Muscle of arm (tissue), 14 donors: ENCODE measurements around the gene DCAF8. TPM values are rescaled to one million over a fixed set of nuclear protein-coding genes. Genes with fewer than 3 reads are reported as not detected.
A peak's percentile ranks its signal among the peaks of the same experiment; 100 is the strongest.
"Not testable (repeated sequence)": the region's sequence is repeated elsewhere in the genome, so short reads cannot be mapped to it uniquely, and the experiment has no call there.

ENCODE experiments used
- DNase-seq: peaks from one replicate; pipeline ENCODE4 v3.0.0-alpha.2; 2013
- long read RNA-seq, 11 donors: transcript quantifications; one replicate each; lab custom pipeline, GENCODE V29; 2026
- polyA plus RNA-seq, 12 donors: library from polyadenylated mRNA; unstranded; fragments of 120-200 nt; gene quantifications; one replicate each; pipeline ENCODE4 v1.2.1, GENCODE V29; 2013; ENCODE audit not compliant: insufficient read length in 12 of 12

DCAF8 gene
- 100 to 1,000 TPM in 8 of 12 donors, 10 to 100 TPM in 4; 83.3 to 362 (median 117) TPM for polyA plus RNA-seq
- long read RNA-seq, donor 1, transcript DCAF8-212 (3 exons, 945 nt), result major isoform, 6 of 14 reads
- long read RNA-seq, donor 1, partial matches to known transcripts, result 0 of 14 reads
- long read RNA-seq, donor 1, other reads (novel, unspliced or antisense), result 0 of 14 reads
- long read RNA-seq, donor 2, full-length matches to known transcripts, result 16 of 16 reads
- long read RNA-seq, donor 2, partial matches to known transcripts, result 0 of 16 reads
- long read RNA-seq, donor 2, other reads (novel, unspliced or antisense), result 0 of 16 reads
- long read RNA-seq, donor 3, partial matches to known transcripts, result 0 of 6 reads
- long read RNA-seq, donor 3, other reads (novel, unspliced or antisense), result 0 of 6 reads
- long read RNA-seq, donor 4, partial matches to known transcripts, result 6 of 8 reads
- long read RNA-seq, donor 4, other reads (novel, unspliced or antisense), result 0 of 8 reads
- long read RNA-seq, donor 5, full-length matches to known transcripts, result 21 of 21 reads
- long read RNA-seq, donor 5, partial matches to known transcripts, result 0 of 21 reads
- long read RNA-seq, donor 5, other reads (novel, unspliced or antisense), result 0 of 21 reads
- long read RNA-seq, donor 6, partial matches to known transcripts, result 0 of 4 reads
- long read RNA-seq, donor 6, other reads (novel, unspliced or antisense), result 0 of 4 reads
- long read RNA-seq, donor 7, full-length matches to known transcripts, result 8 of 8 reads
- long read RNA-seq, donor 7, partial matches to known transcripts, result 0 of 8 reads
- long read RNA-seq, donor 7, other reads (novel, unspliced or antisense), result 0 of 8 reads
- long read RNA-seq, donor 8, full-length matches to known transcripts, result 15 of 31 reads
- long read RNA-seq, donor 8, partial matches to known transcripts, result 16 of 31 reads
- long read RNA-seq, donor 8, other reads (novel, unspliced or antisense), result 0 of 31 reads
- long read RNA-seq, donor 9, full-length matches to known transcripts, result 4 of 15 reads
- long read RNA-seq, donor 9, partial matches to known transcripts, result 11 of 15 reads
- long read RNA-seq, donor 9, other reads (novel, unspliced or antisense), result 0 of 15 reads
- long read RNA-seq, donor 10, full-length matches to known transcripts, result 11 of 11 reads
- long read RNA-seq, donor 10, partial matches to known transcripts, result 0 of 11 reads
- long read RNA-seq, donor 10, other reads (novel, unspliced or antisense), result 0 of 11 reads
- long read RNA-seq, donor 11, full-length matches to known transcripts, result 10 of 10 reads
- long read RNA-seq, donor 11, partial matches to known transcripts, result 0 of 10 reads
- long read RNA-seq, donor 11, other reads (novel, unspliced or antisense), result 0 of 10 reads

DNA sequence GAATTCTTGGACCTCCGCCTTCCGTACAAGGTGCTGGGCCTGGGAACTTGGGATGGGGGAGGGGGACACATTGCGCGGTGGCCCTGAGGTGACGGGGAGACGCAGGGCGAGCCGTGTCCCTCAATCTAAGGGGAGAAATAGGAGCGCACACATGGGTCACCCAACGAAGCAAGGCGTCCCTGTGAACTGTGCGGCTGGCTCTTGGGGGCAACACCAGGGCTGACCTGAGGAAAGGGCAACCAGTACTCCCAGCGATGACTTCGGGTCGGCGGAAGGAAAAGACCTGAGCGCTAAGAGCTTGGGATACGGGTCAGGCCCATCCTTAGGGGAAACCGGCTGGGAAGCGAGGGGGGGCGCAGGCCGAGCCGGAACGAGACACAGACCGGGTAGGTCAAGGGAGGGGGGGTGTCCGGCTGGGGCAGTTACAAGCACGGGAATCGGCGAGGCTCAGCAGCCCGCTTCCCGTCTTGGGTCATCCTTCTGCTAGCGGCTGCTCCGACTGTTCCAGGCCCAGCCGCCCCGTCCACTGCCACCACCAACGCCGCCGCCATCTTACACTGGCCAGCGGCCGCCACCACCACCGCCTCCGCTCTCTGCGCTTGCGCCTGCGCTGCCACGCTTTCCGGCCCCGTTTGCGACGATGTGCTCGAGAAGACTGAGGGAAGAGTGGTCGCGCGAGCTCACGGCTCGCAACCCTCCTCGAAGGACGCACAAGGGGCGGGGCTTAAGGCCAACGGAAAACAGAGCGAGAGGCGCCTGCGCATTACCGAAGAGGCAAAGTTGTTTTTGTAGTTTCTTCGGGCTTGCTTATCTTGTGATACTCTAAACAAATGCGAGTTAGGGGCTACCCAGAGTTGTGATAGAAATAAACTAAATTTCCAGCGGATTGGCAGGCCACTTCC, at the start of gene DCAF8:
Gene DCAF8 (minus strand): TSS at position 657 of the 902 bp plus-strand sequence. CDS start 18,541 bp downstream, outside the sequence.
- peak; percentile 99 for DNase-seq

- no peak for DNase-seq
These were observed 47.2 kb upstream of the DCAF8 start for GRCh38 chr1:160309571-160309970.

DNA sequence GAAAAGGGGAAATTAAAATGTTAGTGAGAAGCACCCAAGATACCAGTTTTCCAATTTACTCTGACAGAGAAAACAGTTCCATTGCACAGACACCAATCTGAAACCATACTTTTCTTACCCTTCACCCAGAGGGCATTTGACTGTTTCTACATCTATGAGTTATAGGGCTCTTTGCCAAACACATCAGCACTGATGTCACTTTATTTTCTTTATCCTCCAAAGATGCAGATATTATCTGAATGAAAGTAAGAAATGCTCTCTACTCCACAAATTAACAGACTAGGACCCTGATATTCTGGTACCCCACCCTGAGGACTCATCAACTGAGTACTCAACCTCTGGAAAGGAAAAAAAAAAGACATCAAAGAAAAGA, 46.8 kb upstream of the DCAF8 start:
- DNase-seq, result no peak

DNA sequence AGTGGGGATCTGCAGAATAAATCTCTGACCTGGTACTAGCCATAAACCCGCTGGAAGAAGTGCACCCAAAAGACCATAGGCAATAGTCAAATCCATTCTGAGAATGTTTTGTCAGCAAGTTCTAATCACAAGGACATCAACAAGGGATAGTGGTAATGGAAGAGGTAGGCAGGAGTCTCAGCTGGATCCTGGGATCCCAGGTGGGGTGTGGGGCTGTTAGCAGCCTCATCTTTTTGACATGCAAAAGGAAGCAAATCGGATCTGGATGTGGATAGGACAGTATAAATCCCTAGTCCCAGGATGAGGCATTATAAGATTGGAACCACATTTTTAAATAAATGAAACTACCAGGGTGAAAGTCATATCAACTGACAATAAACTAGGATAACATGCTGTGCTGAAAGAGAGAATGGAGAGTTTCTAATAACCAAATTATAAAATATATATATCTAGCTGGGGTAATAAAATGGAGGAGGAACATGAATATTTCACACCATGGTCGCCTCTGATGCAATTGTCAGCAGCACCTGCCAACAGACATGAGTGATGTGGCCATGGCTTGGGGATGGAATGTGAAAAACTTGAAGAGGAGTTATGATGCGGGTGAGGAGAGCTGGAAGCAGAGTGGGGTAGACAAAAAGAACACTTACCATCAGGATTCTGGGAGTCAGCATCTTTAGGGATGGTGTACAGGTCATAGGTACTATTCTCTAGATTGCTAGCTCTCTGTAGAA, 46.3 kb upstream of the DCAF8 start:
- DNase-seq, result no peak

DNA sequence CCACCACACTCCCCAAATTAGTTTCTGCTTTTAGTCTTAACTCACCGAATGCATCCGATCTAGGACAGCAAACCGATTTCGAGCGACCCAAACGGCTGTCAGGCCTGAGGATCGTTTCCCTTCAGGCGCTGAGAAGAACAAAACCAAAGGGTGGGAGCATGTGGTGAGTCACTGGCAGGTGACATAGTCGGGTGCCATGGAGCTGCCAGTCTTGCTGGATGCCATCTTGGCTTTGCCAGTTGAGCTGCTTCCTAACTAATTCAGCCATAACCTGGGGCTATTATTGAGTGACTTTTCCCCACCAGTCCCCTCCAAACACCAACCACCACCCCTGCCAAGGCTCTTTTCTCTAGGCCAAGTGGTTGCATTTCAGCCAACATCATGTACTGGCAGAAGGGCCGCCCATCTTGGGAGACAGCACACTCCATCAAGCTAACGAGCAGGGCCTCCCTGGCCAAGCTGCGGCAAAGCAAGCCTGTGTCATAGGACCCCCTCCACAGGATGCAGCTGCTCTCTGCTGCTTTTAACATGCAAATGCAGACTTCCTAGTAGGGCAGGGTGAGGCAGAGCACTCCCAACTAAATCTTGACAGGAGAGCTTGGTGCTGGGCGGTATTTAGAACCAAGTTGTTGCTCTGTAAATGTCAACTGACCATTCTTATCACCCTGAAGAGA, 44.9 kb upstream of the DCAF8 start:
- DNase-seq, result no peak

DNA sequence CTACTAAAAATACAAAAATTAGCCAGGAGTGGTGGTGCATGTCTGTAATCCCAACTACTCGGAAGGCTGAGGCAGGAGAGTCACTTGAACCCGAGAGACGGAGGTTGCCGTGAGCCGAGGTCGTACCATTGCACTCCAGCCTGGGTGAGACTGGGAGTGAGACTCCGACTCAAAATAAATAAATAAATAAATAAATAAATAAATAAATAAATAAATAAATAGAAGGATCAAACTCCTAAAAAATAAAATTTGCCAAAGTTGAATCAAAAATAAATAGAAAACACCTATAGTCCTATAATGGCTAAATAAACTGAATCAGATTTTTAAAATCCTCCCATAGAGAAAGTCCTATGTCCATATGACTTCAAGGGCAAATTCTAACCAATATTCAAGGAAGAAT, 37.8 kb upstream of the DCAF8 start:
- DNase-seq, result no peak

GRCh38 chr1:160296036-160296435, 33.7 kb upstream of the DCAF8 start:
- DNase-seq, result no peak

DNA sequence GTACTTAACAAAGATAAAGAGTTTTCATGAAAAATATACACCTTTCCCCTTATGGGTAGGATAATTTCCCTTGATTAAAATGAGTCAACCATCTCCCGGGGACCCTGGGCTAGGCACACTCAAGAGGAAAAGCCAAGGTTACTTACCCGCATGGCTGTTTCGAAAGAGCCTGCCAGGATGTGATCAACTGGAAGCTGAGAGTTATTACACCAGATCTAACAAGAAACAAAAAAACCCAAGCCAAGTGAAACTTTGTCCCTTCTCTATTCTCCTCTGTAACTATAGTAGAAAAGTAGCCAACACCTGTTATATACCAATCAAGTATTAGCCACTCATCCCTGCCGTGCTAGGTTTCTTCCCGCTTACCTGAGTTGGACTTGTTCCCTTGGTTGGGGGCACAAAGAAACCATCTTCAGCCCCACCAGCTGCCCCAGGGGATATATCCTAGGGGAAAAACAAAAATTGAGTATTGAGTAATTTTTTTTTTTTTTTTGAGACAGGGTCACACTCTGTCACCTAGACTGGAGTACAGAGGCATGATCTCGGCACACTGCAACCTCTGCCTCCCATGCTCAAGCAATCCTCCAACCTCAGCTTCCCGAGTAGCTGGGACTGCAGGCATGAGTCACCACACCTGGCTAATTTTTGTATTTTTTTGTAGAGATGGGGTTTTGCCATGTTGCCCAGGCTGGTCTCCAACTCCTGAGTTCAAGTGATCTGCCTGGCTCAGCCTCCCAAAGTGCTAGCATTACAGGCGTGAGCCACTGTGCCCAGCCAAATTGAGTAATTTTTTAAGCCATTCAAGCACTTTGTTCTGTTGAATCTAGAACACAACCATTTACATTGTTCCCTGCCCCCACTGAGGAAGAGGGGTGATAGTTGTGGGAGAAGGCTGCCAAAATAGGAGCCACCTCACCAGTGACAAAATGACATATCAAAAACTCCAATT, 30.9 kb upstream of the DCAF8 start:
- no peak for DNase-seq

DNA sequence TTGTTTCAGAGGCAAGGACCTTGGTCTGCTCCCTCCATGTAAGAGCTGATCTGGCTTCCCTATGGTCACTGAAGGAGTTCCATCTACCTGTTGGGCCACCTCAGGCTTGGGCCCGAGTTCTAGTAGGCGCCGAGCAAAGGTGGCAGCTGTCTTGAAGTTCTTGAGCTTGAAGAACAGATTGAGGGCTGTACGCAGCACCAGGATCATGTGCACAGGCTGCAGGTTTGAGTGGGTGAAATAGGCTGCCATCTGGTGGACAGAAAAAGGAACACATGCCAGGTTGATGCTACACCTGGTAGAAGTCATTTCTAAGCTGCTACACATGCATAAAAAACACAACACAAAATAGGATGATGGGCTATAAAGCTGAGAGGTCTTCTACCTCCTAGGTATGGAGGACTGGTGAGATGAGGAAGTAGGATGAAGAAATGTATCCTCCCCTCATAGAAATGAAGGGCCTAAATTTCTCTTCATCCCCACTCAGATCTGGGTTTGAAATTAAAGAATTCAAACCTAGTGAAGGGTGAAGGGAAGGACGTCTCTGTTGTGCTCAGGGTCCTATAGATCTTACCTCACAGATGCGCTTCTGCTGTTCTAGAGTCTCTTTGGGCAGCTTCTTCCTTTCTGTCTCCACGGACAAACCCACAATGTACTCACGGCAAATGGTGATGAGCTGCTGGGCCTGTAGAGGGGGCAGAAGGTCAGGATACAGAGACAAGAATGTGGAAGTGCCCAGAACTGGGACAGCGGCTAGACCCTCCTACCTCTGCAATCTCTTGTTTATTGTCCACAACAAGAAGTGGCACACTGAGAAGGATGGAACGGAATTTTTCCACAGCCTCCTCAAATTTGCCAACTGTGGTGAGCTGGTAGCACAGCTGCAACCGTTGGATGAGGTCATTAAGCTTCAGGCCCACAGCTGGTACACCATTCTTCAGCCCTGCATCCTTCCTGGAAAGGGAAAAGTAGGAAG, 29.2 kb upstream of the DCAF8 start:
- DNase-seq, result peak; percentile 67

DNA sequence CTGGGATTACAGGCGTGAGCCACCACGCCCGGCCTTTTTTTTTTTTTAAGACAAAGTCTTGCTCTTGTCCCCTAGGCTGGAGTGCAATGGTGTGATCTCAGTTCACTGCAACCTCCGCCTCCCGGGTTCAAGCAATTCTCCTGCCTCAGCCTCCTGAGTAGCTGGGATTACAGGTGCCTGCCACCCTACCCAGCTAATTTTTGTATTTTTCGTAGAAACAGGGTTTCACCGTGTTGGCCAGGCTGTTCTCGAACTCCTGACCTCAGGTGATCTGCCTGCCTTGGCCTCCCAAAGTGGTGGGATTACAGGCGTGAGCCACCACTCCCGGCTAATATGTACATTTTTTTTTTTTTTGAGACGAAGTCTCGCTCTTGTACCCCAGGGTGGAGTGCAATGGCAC, 25.4 kb upstream of the DCAF8 start:
- not testable (repeated sequence) for DNase-seq

DNA sequence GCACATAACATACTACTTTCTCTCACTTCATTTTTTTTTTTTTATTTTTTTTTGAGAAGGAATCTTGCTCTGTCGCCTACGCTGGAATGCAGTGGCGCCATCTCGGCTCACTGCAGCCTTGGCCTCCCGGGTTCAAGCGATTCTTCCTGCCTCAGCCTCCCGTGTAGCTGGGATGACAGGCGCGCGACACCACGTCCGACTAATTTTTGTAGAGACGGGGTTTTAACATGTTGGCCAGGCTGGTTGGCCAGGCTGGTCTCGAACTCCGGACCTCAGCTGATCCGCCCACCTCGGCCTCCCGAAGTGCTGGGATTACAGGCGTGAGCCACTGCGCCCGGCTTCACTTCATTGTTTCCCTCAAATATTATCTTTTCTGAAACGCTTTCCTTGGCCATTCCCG, 23.2 kb upstream of the DCAF8 start:
- DNase-seq, result no peak

DNA sequence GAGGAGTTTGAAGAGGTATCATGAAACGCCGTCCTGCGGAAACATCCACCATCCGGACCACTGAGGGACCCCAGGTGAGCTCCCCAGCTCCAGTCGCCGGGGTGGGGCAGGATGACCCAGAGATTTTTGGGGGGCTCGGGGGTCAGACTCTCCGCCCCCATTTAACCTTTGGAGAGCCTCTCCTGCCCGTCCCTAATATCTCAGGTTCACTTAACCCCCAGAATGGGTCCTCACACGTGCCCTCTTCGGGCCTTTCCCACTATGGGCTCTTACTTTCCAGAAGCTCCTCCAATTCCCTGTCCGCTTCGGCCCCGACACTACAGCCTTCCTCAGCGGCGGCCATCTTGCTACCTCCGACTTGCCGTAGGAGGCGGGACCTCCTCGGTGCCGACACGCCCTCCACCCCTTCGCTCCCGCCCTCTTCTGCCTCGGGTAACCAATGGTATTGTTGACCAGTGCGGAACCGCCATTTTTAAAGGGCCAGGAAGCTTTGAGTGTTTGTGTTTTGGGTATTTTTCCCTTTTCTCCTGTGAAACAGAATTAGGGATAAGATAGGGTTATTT, 22.5 kb upstream of the DCAF8 start, which contains the start of gene PEX19:
Gene PEX19 (minus strand): TSS at position 352 of the 563 bp plus-strand sequence. CDS start 9 bp downstream, at position 343.
- peak; percentile 95 for DNase-seq

DNA sequence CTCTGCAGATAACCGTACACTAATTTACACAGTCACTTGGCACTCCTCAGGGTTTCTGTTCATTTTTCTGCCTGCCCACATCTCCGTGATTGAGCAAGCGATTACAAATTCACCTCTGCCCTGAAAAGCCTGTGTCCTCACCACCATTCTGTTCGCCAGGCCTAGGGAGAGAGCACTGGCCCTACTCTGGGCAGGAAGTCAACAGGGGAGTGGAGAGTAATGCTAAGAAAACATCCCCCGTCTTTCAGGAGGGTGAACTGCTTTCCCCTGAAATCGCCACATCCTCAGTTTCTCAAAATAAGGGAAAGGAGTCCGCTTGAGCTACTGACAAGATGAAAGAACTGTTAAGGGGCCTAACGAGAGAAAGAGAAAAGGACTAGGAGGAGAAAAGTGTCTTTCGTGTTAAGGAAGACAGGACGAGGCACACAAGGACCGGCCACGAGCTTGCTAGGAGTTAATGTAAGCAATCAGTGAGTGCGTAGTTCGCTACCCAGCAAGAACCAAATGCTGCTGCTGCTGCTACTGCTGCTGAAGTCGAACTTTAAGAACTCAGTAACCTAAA, 22.0 kb upstream of the DCAF8 start:
- no peak for DNase-seq

GRCh38 chr1:160282807-160283206, 20.5 kb upstream of the DCAF8 start:
- no peak for DNase-seq

GRCh38 chr1:160277987-160278386, 15.6 kb upstream of the DCAF8 start:
- no peak for DNase-seq

DNA sequence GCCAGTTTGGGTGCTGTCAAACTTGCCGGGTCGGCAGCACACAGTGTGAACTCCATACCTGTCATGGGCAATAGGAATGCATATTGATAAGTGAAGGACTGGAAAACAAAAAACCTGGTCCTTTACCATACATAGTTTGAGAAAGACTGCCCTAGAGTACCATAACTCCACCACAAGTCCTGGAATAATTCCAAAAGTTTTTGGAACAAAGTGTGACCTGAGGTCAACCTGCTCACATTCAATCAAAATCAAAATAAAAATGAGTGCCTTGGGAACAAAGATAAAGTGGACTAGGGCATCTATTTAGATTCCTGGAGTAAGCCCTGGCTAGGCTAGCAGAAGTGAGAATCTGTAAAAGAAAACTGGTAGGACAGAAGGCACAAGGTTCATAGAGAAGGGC, 15.0 kb upstream of the DCAF8 start:
- no peak for DNase-seq
